Renal pelvis (tissue), 4 donors: ENCODE results near the gene MAP4K1. TPM values are rescaled to one million over a fixed set of nuclear protein-coding genes. Genes with fewer than 3 reads are reported as not detected.

ENCODE experiments used
- DNase-seq: peaks from one replicate; pipeline ENCODE4 v3.0.0-alpha.2; 2013
- polyA plus RNA-seq, 3 donors: library from polyadenylated mRNA; unstranded; fragments of 120-200 nt; gene quantifications; one replicate each; pipeline ENCODE4 v1.2.1, GENCODE V29; 2013; ENCODE audit not compliant: insufficient read length in 3 of 3

MAP4K1 gene
- polyA plus RNA-seq, 3 donors = 2.6 to 5.6 (median 4.7) TPM

DNA sequence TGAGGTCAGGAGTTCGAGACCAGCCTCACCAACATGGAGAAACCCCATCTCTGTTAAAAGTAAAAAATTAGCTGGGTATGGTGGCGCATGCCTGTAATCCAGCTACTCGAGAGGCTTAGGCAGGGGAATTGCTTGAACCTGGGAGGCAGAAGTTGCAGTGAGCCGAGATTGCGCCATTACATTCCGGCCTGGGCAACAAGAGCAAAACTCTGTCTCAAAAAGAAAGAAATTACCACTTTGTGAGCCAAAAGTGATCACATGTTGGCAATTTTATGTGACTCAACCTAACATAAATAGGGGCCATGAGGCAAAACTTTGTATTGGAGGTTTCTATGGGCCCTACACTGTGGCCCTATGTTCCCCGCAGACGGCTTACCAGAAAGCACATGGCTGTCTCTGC, 72.2 kb downstream of the MAP4K1 start:
- DNase-seq = no peak

DNA sequence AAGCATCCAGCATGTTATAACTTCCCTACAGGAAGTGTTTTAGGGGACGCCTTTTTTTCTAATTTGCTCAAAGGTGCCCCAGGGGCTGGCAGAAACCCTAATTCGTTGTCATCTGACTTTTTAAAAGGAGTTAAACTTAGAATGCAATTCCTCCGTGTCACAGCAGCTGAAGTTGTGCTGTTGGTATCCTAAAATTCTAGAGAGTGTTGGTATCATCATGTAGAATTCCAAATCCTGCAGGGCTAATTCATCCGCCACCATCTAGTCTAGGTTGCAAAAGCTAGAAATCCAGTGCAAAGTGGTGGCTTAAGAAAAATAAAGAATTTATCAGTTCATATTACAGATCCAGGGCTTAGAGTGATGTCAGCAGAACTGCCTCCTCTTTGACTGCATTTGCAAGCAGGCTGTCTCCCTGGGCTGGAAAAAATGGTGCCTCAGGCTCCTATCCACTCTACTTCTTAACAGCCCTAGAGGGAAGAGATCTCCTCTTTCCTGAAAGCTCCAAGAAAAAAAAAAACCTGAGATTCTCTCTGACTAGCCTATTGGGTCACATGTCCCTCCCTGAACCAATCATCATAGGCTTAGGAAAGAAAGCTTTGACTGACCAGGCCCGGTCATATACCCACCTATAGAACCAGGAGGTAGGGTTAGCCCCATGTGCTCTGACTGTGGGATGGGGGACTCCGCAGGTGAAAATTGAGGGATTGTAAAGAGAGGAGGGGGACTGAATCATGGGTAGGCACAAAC, 73.0 kb downstream of the MAP4K1 start:
- no peak for DNase-seq

DNA sequence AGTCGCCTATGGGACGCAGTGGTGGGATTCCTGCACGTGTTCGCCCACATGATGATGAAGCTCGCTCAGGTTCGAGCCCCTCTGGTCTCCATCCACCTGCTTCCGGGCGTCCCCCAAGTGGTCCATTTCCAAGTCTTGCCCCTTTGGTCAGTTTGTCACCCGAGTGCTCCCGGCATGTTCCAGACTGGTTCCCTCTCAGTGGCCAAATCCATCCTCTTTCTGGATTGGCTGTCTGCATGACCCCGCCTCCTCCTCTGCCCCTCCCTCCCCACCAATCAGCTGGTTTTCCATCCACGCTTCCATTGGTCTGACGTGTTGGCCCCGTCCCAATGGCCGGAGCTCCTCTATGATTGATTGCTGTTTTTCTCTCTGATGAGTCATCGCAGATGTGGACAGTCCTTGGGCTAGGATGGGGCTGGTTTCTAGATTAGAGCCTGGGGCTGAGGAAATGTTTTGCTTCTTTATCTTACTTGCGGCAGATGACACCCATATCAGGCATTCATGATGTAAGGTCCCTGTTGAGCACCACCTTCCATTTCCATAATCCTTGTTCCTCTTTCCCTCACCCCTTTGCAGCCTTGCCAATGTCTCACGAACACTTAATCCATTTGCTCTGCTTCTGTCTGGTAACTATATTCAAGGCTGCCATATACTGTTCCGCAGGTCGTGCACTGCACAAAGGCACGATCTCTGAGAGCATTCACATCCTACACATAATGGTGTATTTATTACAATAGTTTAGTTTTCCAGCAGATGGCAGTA, 73.8 kb downstream of the MAP4K1 start:
- DNase-seq = peak; percentile 58

DNA sequence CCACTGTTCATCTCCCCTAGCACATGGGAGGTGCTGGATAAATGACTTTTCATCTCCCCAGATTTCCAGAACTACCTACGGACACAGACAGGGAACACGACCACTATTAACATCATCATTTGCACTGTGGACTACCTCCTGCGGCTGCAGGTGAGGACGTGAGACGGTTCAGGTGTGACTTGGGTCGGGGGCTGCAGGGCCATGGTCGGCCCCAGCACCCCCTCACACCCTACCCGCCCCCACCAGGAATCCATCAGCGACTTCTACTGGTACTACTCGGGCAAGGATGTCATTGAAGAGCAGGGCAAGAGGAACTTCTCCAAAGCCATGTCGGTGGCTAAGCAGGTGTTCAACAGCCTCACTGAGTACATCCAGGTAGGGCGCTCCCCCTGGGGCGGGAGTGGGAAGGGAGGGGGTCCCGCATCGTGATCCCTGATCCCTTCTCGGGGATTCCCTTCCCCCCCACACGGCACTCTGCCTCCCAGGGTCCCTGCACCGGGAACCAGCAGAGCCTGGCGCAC, 74.4 kb downstream of the MAP4K1 start:
- DNase-seq = no peak

DNA sequence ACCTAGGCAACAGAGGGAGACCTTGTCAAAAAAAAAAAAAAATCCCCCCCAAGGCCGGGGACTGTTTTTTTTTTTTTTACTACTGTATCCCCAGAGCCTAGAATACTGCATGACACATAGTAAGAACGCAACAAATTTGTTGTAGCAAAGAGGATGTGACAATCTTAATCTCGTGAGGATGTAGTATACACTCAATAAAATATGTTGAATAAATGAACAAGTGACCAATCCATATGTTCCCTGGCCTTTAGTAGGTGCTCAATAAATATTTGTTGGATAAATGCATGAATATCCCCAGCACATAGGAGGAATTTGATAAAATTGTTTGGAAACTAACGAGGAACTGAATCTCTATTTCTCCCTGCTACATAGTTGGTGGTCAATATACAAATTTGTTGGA, 75.7 kb downstream of the MAP4K1 start:
- no peak for DNase-seq

DNA sequence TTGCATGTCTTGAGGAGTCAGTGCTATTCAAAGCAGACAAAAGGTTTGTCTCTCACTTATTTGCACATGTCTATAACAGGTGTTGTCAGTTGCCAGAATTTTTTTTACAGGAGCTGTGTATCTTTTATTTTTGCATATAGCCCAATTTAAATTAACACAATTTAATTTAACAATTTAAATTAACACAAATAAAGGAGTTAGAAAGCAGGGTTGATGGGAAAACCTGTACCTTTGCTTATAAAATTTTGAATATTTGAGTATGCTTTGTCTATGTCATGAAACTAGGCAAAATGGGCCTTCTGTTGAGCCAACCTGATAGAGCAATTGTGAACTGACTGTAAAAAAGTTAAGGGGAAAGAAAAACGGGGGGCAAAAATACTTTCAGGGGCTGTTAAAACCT, 78.0 kb downstream of the MAP4K1 start:
- DNase-seq = no peak

DNA sequence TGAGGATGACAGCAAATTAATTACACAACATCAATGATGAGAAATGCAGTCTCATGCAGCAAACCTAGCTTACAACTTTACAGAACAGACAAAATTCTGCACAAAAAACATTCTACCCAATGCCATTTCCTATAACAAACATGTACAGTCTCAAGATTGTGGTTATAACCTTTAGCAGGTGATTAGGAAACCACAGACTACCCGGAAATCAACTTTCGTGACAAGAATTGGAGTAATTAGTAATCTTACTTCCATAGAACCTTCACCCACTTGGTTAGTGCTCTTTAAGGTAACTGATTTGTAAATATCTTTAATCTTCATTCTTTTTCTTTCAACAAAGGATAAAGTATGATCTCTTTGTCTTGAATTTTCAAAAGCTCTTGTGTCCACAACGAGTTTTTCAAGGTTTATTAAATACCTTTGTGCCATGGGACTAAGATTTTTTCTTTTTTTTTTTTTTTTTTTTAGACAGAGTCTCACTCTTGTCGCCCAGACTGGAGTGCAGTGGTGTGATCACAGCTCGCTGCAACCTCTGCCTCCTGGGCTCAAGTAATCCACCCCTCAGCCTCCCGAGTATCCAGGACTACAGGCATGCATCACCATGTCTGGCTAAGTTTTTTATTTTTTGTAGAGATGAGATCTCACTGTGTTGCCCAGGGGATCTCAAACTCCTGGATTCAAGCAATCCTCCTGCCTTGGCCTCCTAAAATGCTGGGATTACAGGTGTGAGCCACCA, 78.8 kb downstream of the MAP4K1 start:
- no peak for DNase-seq

DNA sequence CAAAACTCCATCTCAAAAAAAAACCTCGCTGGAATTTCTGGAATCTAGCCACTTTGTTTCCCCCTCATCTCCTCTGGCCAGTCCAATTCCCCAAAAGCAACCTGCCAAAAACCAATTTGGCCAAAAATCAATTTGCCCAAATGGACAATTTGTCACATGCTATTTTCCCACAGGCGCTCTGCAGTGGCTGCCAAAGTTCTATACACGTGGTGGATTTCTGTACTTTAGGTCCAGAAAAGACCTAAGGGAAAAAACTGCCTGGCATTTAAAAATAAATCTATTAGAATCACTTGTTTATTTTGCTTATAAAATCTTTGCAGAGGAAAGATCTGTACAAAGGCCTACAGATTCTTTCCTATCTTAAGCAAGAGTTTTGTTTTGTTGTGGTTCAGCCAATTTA, 79.4 kb downstream of the MAP4K1 start:
- DNase-seq = no peak

Other genes starting within 250 kb of the MAP4K1 start
- 100 to 1,000 TPM; 167 to 187 (median 173) TPM for gene PSMD8, start 243.4 kb downstream of the MAP4K1 start, polyA plus RNA-seq
- gene GGN, start 229.9 kb downstream of the MAP4K1 start, polyA plus RNA-seq = 1 to 10 TPM in 1 of 3 donors, under 1 TPM in 2; 0.81 to 1.7 (median 0.88) TPM
- 1 to 10 TPM; 1.2 to 1.5 (median 1.4) TPM for gene SPRED3, start 229.3 kb downstream of the MAP4K1 start, polyA plus RNA-seq
- 10 to 100 TPM; 18.2 to 22.8 (median 19.1) TPM for gene FAM98C, start 214.9 kb downstream of the MAP4K1 start, polyA plus RNA-seq
- under 1 TPM; 0.81 to 0.96 (median 0.84) TPM for gene RASGRP4, start 191.7 kb downstream of the MAP4K1 start, polyA plus RNA-seq
- gene RYR1, start 184.3 kb downstream of the MAP4K1 start, polyA plus RNA-seq = 1 to 10 TPM; 5.1 to 6.6 (median 5.2) TPM
- gene EIF3K, start 1.2 kb upstream of the MAP4K1 start, polyA plus RNA-seq = 100 to 1,000 TPM; 334 to 353 (median 345) TPM
- 100 to 1,000 TPM; 701 to 787 (median 742) TPM for gene ACTN4, start 29.7 kb upstream of the MAP4K1 start, polyA plus RNA-seq
- 10 to 100 TPM in 2 of 3 donors, 1 to 10 TPM in 1; 9.1 to 14.0 (median 12.9) TPM for gene CAPN12, start 126.5 kb upstream of the MAP4K1 start, polyA plus RNA-seq
- gene LGALS7, start 155.6 kb upstream of the MAP4K1 start, polyA plus RNA-seq = under 1 TPM in 1 of 3 donors, not detected in 2; 0.78 TPM
- gene LGALS7B, start 171.2 kb upstream of the MAP4K1 start, polyA plus RNA-seq = 1 to 10 TPM; 2.0 to 3.2 (median 2.2) TPM
- gene LGALS4, start 195.0 kb upstream of the MAP4K1 start, polyA plus RNA-seq = 1 to 10 TPM; 1.3 to 2.4 (median 1.9) TPM
- gene ECH1, start 213.8 kb upstream of the MAP4K1 start, polyA plus RNA-seq = 100 to 1,000 TPM; 165 to 180 (median 174) TPM
- 100 to 1,000 TPM; 466 to 472 (median 471) TPM for gene HNRNPL, start 232.0 kb upstream of the MAP4K1 start, polyA plus RNA-seq